ENCODE results near the gene HIF1AN.
"Not testable (repeated sequence)": the region's sequence is repeated elsewhere in the genome, so short reads cannot be mapped to it uniquely, and the experiment has no call there.

Gene HIF1AN

GRCh38 chr10:100567826-100568225 lies 32.1 kb downstream of the HIF1AN start:
- DNase-seq: no peak

DNA sequence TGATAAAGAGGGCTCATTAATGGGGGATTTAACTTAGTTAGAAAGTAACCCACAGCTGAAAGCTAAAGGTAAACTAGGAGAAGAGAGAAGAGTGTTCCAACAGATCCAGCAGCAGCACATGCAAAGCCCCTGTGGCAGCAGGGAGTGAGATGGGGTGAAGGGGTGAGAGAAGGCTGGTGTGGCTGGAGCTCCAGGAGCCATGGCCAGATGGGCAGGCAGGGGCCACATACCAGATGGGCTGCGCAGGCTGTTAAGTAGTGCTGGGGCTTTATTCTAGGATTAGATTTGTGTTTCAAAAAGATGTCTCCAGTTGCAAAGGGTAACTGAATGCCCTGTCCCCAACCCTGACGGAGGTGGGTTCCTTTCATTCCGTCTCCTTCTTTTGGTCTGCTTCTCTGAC lies 33.2 kb downstream of the HIF1AN start:
- DNase-seq: no peak

DNA sequence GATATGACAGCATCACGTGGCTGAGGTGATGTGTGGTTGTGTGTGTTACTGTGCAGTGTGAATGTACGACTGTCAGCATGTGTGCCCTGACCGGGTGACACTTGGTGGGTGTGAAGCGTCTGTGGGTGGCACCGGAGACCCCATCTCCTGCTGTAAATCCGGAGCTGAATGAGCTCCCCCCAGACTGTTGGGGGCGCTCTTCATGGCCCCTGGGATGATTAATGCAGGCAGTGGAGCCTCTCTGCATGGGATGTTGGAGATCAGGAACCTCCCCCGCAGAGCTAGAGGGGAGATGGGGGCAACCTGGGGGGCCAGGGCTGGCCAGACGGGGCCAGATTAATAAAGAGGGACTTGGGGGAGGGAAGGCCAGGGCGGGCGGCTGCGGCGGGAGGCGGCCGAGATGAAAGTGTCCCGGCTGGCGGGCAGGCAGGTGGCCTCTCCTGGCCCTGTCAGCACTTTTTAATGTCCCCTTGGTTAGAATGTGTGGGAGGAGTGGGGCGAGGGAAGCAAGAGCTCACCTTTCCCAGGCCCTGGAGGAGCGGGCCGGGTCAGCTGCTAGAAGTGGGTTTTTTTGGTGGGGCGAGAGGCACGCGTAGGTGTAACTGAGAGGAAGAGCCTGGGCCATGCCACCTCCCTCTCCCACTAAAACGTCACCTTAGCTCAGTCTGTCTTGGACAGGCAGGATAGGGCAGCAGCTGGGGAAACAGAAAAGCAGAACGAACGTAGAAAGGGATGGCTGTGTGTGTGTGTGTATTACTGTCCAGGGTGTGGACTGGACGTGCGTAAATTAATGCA lies 34.1 kb downstream of the HIF1AN start:
- no peak for DNase-seq

DNA sequence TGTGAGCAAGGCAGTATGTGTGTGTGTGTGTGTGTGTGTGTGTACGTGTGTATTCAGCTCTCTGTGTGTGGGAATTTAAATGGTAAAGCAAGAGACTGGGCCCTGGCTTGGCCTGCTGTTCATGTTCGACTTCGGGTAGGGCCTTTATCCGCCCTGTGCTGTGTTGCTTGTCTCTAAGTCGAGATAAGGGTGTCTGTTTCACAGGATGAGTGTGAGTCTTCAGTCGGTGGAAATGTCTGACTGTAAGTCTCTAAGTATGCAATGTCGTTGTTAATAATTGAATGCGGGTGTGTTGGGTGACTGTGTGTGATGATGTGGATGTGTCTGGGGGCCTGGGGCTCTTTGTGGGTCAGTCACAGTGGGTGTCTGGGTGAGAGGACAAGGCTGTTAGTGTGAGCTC lies 34.8 kb downstream of the HIF1AN start:
- no peak for DNase-seq

- no peak for DNase-seq
Observed at GRCh38 chr10:100571084-100571856, 35.5 kb downstream of the HIF1AN start.

DNA sequence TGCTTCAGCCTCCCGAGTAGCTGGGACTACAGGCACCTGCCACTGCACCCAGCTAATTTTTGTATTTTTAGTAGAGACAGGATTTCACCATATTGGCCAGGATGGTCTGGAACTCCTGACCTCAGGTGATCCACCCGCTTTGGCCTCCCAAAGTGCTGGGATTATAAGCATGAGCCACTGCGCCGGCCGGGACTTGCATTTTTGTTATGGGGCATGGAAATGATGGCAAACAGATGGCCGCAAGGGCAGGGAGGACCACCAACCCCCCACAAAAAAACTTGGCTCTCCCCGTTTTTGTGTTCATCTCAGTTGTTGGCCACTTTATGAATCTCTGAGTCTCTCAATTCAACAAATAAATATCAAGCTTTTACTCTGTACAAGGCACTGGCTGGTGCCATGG lies 39.4 kb downstream of the HIF1AN start:
- not testable (repeated sequence) for DNase-seq

DNA sequence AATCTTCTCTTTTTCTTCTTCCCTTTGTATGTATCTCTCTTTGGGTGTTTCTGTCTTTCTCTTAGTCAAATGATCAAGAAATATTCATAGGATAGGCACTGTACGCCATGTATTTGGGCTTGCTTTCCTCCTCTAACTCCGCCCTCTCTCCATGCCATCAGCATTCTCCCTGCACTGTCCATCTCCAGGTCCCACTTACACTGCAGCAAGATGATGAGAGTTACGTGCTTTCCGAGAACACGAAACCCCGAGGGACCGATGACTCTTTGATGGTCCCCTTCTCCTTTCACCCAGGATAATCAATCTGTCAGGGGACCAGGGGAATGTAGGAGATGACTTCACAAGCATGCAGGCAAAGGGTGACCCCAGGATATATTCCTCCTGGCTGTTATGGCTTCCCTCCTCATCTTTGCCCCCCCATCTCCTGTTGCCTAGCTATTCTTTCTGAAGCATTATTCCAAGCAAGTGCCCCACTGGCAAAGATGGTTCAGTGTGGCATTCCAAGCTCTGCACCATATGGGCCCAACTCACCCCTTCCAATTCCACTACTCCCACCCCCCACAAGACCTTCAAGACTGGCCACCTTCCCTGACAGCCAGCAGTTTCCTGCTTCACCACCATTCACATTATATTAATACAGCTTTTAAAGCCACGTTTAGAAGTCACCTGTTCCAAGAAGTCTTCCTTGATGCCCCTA lies 40.0 kb downstream of the HIF1AN start:
- no peak for DNase-seq

GRCh38 chr10:100576282-100576635 lies 40.5 kb downstream of the HIF1AN start:
- DNase-seq: no peak

GRCh38 chr10:100579261-100580090 lies 43.7 kb downstream of the HIF1AN start:
- DNase-seq: no peak

DNA sequence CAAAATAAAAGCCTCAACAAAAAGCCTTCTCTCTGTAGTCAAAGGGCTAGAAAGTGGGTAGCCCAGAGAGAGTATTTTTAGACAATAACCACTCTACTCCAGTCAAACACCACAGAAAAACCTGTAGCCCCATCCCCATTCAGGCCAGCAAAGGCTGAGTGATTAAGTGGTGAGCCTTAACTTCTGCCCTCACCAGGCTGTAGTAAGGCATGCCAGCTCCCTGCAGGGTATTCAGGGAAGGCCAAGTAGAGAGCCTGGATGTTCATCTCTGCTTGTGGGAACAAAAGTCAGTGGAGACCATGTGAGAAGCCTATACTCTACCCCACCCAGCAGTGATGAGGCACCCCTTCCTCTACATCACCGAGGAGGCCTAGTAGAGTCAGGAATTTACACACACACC lies 51.2 kb downstream of the HIF1AN start:
- no peak for DNase-seq

GRCh38 chr10:100598166-100598565 lies 62.4 kb downstream of the HIF1AN start:
- DNase-seq: no peak

GRCh38 chr10:100600218-100600617 lies 64.5 kb downstream of the HIF1AN start:
- DNase-seq: no peak

- DNase-seq: no peak
Observed at GRCh38 chr10:100607439-100607838, 71.7 kb downstream of the HIF1AN start.

All from NCI-H1105 treated with DMSO at 0.1 percent for 48 hours (cell line).